ENCODE results near the gene GUK1. TPM values are rescaled to one million over a fixed set of nuclear protein-coding genes. Genes with fewer than 3 reads are reported as not detected.
A peak's percentile ranks its signal among the peaks of the same experiment; 100 is the strongest.

Gene GUK1
- total RNA-seq, 3 donors from 2014 or later (not counting 1 experiment from before 2014, with no cell fraction given) = 292 to 313 (median 308) TPM

- 77% methylated on average over 11 of the region's 11 CpGs for WGBS (ENCODE audit: insufficient coverage)
- peak overlapping the region; percentile 82 for H3K4me3 ChIP-seq (ENCODE audit: low read length)
Measured at GRCh38 chr1:228108055-228108690, 31.9 kb upstream of the GUK1 start.

GRCh38 chr1:228108742-228109072 lies 31.4 kb upstream of the GUK1 start:
- 7% methylated on average over 8 of the region's 8 CpGs for WGBS (ENCODE audit: insufficient coverage)
- Histone ChIP-seq H3K27me3 (ENCODE audit: control insufficient read depth, insufficient read depth, low read length) (no peaks in the 10 kb centered on the region), H3K4me1 (ENCODE audit: control insufficient read depth, insufficient read depth, low read length) (peaks cover 31% of the 10 kb centered on the region), H3K9me3 (ENCODE audit: control insufficient read depth, insufficient read depth, low read length) (no peaks in the 10 kb centered on the region), H3K27ac (ENCODE audit: low read length) (peak overlapping the region; percentile 74), H3K4me3 (ENCODE audit: low read length) (peak overlapping the region; percentile 82), H3K36me3 (ENCODE audit: control insufficient read depth, insufficient read depth, low read length) (peaks cover 14% of the 10 kb centered on the region)
- H3K27ac Mint-ChIP-seq = peak overlapping the region; percentile 86 to 99
- ATAC-seq = no peak
- intact Hi-C loops (cut with micrococcal nuclease) = loop anchor here (1.0 kb wide), 2 partner anchors 32 to 57 kb away; partner anchors contain the start of genes GUK1 and IBA57
- no peaks in the 10 kb centered on the region for H3K36me3 Mint-ChIP-seq
- no peaks in the 10 kb centered on the region for H3K27me3 Mint-ChIP-seq (ENCODE audit: low read depth in 2 of 2)
- peak overlapping the region; percentile 93 for H3K4me3 Mint-ChIP-seq
- peaks cover 16 to 27% of the 10 kb centered on the region in 2 donors for H3K4me1 Mint-ChIP-seq
- DNase-seq = no peak
- no peak for TF ChIP-seq CTCF (IDR thresholded peaks at IDR 0.05)
- no peaks in the 10 kb centered on the region for H3K9me3 Mint-ChIP-seq

More at GRCh38 chr1:228108055-228108690, 31.9 kb upstream of the GUK1 start:
- Histone ChIP-seq H3K9me3 (ENCODE audit: control insufficient read depth, insufficient read depth, low read length) (no peaks in the 10 kb centered on the region), H3K27ac (ENCODE audit: low read length) (peak overlapping the region; percentile 74), H3K27me3 (ENCODE audit: control insufficient read depth, insufficient read depth, low read length) (no peaks in the 10 kb centered on the region), H3K4me1 (ENCODE audit: control insufficient read depth, insufficient read depth, low read length) (peaks cover 35% of the 10 kb centered on the region), H3K36me3 (ENCODE audit: control insufficient read depth, insufficient read depth, low read length) (peaks cover 14% of the 10 kb centered on the region)
- intact Hi-C loops (cut with micrococcal nuclease) = no loop called here
- Mint-ChIP-seq H3K27ac (peak overlapping the region; percentile 86 to 99), H3K36me3 (no peaks in the 10 kb centered on the region), H3K27me3 (ENCODE audit: low read depth in 2 of 2) (no peaks in the 10 kb centered on the region), H3K9me3 (no peaks in the 10 kb centered on the region), H3K4me3 (peak overlapping the region; percentile 93), H3K4me1 (peaks cover 22 to 31% of the 10 kb centered on the region in 2 donors)
- no peak for TF ChIP-seq CTCF (IDR thresholded peaks at IDR 0.05)
- no peak for DNase-seq
- no peak for ATAC-seq

DNA sequence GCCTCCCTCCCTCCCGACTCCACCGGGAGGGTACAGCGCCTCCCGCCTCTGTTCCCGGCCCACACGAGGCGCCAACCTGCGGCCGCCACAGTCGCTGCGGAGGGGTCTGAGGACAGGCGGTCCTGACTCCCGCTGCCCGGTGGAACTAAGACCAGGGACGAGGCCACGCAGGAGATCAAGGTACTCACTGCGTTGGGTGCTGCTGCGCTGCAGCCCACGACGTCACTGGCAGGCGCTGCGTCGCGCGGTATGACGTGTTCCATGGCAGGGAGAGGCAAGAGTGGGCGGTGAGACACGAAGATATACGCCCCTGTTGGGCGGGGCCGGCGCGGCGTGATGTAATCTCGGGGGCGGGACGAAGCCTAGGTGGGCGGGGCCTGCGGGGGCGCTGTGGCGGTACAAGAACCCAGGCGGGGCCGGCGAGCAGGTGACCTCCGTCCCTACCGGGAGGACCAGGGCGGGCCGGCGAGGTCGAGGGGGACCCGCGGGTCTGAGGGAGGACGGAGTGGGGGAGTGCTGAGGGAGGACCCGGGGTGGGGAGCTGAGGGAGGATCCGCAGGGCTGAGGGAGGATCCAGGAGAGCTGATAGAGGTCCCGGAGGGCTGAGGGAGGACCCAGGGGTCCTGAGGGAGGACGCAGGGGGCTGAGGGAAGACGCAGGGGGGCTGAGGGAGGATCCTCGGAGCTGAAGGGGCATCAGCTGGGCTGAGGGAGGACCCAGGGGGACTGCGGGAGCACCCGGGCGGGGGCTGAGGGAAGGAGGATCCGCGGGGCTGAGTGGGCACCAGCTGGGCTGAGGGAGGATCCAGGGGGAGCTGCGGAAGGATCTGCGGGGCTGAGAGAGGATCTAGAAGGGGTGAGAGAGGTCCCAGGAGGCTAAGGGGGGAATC lies 30.8 kb upstream of the GUK1 start, which contains the start of gene MRPL55:
TSS of gene MRPL55 (minus strand) at position 227 of the 889 bp plus-strand sequence. CDS start 1,039 bp downstream, outside the sequence.
- Mint-ChIP-seq H3K36me3 (no peaks in the 10 kb centered on the region), H3K27me3 (ENCODE audit: low read depth in 2 of 2) (no peaks in the 10 kb centered on the region), H3K4me3 (peak within 1 kb of the TSS; percentile 93), H3K4me1 (peaks cover 14 to 24% of the 10 kb centered on the region in 2 donors), H3K9me3 (no peaks in the 10 kb centered on the region), H3K27ac (peak within 1 kb of the TSS; percentile 86 to 99)
- Histone ChIP-seq H3K4me3 (ENCODE audit: low read length) (peak within 1 kb of the TSS; percentile 82), H3K27me3 (ENCODE audit: control insufficient read depth, insufficient read depth, low read length) (no peaks in the 10 kb centered on the region), H3K9me3 (ENCODE audit: control insufficient read depth, insufficient read depth, low read length) (no peaks in the 10 kb centered on the region), H3K27ac (ENCODE audit: low read length) (peak within 1 kb of the TSS; percentile 91), H3K4me1 (ENCODE audit: control insufficient read depth, insufficient read depth, low read length) (peaks cover 25% of the 10 kb centered on the region), H3K36me3 (ENCODE audit: control insufficient read depth, insufficient read depth, low read length) (peaks cover 14% of the 10 kb centered on the region)
- intact Hi-C loops (cut with micrococcal nuclease) = loop anchor here (1.0 kb wide), 2 partner anchors 31 to 56 kb away; partner anchors contain the start of genes GUK1 and IBA57
- ATAC-seq (peak; percentile 97 to 100 (median 98)), DNase-seq (peak; percentile 99 to 100)
- 0% methylated on average over 66 of the region's 66 CpGs for WGBS (ENCODE audit: insufficient coverage)
- no peak for TF ChIP-seq CTCF (IDR thresholded peaks at IDR 0.05)

Measured in natural killer cell (primary cell).